ENCODE results near the gene RAPH1.
"Not testable (repeated sequence)": the region's sequence is repeated elsewhere in the genome, so short reads cannot be mapped to it uniquely, and the experiment has no call there.

RAPH1 gene

DNA sequence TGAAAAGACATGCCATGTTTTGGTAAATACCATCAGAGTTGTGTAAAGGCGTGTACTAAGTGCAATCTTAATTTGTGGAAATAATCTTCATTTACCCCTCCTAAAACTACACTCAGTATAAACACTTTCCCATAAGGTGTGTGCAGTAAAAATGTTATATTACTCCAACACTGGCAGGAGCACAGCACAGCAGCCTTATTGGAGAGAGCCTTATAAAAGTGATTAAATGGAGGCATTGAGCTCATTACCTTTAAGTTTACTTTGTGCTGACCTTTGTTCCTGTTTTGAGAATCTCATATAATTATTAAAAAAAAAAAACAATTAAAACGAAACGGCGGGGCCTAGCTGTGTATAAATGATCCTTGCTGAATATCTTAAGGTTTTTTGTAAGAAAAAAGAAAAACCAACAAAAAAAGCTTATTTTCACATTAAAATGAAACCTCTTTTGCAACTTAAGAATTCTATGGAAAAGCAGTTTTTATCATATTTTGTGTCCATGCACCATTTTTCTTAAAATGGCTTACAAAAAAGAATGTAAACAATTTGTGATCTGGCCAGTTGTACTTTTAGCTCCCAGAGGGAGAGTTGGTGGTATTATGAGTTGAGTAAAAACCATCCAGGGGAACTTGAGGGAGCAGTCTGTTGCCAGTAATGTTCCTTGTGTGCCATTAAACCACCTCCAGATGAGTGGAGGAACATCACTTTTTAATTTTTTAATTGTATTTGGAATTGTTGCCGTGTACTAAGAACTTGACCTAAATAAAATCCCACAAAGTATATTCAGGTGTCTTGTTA lies 103.5 kb downstream of the RAPH1 start:
- no peak for TF ChIP-seq CTCF (conservative IDR thresholded peaks at IDR 0.05)

GRCh38 chr2:203429643-203430042 lies 105.5 kb downstream of the RAPH1 start:
- not testable (repeated sequence) for H3K27ac ChIP-seq

More for the DNA sequence above, 103.5 kb downstream of the RAPH1 start:
- peak overlapping the region; percentile 20; the same call in 1 of the 2 replicates for H3K27ac ChIP-seq

DNA sequence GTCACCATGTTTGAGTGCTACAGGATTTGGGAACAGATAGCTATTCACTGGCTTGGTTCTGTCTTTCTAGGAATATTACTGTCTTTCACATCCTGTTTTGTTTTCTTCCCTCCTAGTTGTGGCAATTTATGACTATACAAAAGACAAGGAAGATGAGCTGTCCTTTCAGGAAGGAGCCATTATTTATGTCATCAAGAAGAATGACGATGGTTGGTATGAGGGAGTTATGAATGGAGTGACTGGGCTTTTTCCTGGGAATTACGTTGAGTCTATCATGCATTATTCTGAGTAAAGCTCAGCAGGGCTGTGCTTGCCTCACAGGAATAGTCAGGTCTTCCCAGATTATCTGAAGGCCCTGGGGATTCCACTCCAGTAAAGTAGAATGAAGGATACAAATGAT lies 108.0 kb downstream of the RAPH1 start:
- no peak overlapping the region for H3K27ac ChIP-seq

GRCh38 chr2:203418271-203418670 lies 116.8 kb downstream of the RAPH1 start:
- no peak for TF ChIP-seq CTCF (conservative IDR thresholded peaks at IDR 0.05)
- H3K27ac ChIP-seq, result no peak overlapping the region

More for the DNA sequence above, 108.0 kb downstream of the RAPH1 start:
- TF ChIP-seq CTCF (conservative IDR thresholded peaks at IDR 0.05), result no peak

DNA sequence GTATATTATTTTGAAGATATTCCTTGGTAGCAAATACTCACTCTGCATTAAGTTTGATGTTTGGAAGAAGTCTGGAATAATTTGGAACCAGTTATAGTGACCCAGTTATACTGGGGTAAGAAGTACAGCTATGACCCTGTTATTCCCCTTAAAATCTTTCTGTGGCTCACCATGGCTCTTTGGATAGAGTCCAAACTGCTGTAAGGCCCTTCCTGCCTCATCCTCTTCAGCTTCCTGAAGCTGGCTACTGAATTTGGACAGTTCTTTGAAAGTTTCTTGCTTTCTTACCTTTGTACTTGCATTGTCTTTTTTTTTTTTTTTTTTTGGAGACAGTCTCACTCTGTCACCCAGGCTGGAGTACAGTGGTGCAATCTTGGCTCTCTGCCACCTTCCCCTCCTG lies 121.3 kb downstream of the RAPH1 start:
- H3K27ac ChIP-seq, result no peak overlapping the region
- TF ChIP-seq CTCF (conservative IDR thresholded peaks at IDR 0.05), result no peak

GRCh38 chr2:203412546-203413331 lies 122.4 kb downstream of the RAPH1 start:
- TF ChIP-seq CTCF (conservative IDR thresholded peaks at IDR 0.05), result no peak
- H3K27ac ChIP-seq, result no peak overlapping the region

- no peak for TF ChIP-seq CTCF (conservative IDR thresholded peaks at IDR 0.05)
- H3K27ac ChIP-seq, result no peak overlapping the region
Observed at GRCh38 chr2:203407496-203407895, 127.6 kb downstream of the RAPH1 start.

DNA sequence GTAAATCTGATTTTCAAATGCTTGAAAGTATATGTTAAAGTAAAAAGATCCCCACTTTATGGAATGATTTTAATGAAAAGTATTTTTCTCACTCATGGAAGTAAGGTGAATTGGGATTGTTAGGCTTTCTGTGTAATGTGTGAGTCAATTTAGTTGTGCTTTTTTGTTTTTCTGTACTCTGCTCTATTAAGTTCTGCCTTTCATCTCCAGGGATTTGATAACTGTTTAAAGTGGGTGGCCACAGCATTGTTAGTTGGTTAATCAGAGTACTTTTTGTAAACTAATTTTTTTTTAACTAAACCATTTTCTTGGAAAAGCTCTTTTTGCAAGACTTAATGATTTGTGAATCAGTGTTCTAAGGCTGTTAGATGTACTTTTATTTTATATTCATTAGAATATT lies 130.1 kb downstream of the RAPH1 start:
- TF ChIP-seq CTCF (conservative IDR thresholded peaks at IDR 0.05), result no peak
- no peak overlapping the region for H3K27ac ChIP-seq
